ENCODE data around the gene PDZRN3. TPM values are rescaled to one million over a fixed set of nuclear protein-coding genes. Genes with fewer than 3 reads are reported as not detected.

PDZRN3 gene
- total RNA-seq, 1 donor from 2014 or later, result 75.9 TPM

GRCh38 chr3:73379465-73379864 lies 245.3 kb downstream of the PDZRN3 start:
- Histone ChIP-seq H3K4me3 (no peak overlapping the region), H3K27ac (no peak overlapping the region), H3K27me3 (no peaks in the 10 kb centered on the region), H3K4me1 (no peaks in the 10 kb centered on the region), H3K36me3 (peaks cover 0 to 15% of the 10 kb centered on the region in 2 donors), H3K9me3 (no peaks in the 10 kb centered on the region)
- intact Hi-C loops (cut with DNase I), result no loop called here
- no peak for DNase-seq (ENCODE audit: extremely low spot score in 2 of 2)
- TF ChIP-seq, protein P1, sequence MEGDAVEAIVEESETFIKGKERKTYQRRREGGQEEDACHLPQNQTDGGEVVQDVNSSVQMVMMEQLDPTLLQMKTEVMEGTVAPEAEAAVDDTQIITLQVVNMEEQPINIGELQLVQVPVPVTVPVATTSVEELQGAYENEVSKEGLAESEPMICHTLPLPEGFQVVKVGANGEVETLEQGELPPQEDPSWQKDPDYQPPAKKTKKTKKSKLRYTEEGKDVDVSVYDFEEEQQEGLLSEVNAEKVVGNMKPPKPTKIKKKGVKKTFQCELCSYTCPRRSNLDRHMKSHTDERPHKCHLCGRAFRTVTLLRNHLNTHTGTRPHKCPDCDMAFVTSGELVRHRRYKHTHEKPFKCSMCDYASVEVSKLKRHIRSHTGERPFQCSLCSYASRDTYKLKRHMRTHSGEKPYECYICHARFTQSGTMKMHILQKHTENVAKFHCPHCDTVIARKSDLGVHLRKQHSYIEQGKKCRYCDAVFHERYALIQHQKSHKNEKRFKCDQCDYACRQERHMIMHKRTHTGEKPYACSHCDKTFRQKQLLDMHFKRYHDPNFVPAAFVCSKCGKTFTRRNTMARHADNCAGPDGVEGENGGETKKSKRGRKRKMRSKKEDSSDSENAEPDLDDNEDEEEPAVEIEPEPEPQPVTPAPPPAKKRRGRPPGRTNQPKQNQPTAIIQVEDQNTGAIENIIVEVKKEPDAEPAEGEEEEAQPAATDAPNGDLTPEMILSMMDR (IDR thresholded peaks at IDR 0.05), result no peak
- TF ChIP-seq POLR2AphosphoS5 (IDR thresholded peaks at IDR 0.05; ENCODE audit: insufficient read depth in 1 of 2, low read depth in 1 of 2), result no peak
- no peak for TF ChIP-seq POLR2A (IDR thresholded peaks at IDR 0.05)

DNA sequence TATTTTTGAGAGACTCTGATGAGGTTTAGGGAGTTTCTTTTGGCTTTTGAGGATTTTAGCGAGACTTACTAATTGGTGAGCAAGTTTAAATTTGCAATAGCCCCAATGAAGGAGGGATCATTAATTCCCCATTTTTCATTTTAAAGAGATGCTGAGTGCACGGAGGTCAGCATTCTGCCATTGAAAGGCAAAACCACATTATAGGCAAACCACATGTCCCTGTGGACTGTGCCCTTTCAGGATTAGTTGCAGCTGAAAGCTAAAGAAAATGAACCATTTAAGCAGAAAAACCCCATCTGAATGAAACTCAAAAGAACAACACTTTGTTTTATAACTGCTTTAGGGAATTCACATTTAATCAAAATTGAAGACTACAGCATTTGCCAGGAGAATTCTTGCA lies 246.5 kb downstream of the PDZRN3 start:
- Histone ChIP-seq H3K27me3 (no peaks in the 10 kb centered on the region), H3K9me3 (no peaks in the 10 kb centered on the region), H3K36me3 (peaks cover 0 to 2% of the 10 kb centered on the region in 2 donors), H3K4me3 (no peak overlapping the region), H3K27ac (no peak overlapping the region), H3K4me1 (no peaks in the 10 kb centered on the region)
- TF ChIP-seq, protein P1 (IDR thresholded peaks at IDR 0.05), result no peak
- TF ChIP-seq POLR2A (IDR thresholded peaks at IDR 0.05) (no peak), POLR2AphosphoS5 (IDR thresholded peaks at IDR 0.05; ENCODE audit: insufficient read depth in 1 of 2, low read depth in 1 of 2) (no peak)
- intact Hi-C loops (cut with DNase I), result no loop called here
- no peak for DNase-seq (ENCODE audit: extremely low spot score in 2 of 2)

DNA sequence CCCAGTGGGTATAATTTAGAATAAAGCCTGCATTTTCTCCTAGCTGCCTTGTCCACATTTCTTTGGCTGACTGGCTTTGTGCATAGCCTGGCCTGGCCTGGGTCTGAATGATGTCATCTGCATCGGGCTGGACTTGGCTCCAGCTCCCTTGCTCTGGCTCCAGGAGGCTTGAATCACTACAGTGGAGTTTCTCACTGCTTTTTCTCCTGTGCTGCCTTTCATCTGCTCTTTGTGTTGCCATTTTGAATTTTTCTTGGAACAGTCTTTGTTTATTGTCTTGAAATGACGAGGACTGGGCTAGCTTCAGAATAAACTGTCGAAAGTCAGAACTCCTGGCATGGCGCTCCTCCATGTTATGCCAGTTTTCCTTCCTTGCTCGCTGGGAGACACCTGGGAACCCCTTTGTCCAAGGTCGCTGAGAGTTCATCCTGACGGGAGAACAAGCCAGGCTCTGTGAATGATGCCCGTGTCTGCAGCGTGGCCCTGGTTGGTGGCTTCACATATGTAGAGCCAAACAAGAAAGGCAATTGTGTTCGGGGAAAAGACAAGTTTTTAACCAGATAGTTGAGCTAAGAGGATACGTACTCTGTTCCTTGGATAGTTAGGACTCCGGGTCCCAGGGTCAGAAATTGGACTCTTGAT lies 258.9 kb downstream of the PDZRN3 start:
- TF ChIP-seq POLR2A (IDR thresholded peaks at IDR 0.05), result no peak
- TF ChIP-seq, protein P1 (IDR thresholded peaks at IDR 0.05), result no peak
- TF ChIP-seq POLR2AphosphoS5 (IDR thresholded peaks at IDR 0.05; ENCODE audit: insufficient read depth in 1 of 2, low read depth in 1 of 2), result no peak
- Histone ChIP-seq H3K9me3 (no peaks in the 10 kb centered on the region), H3K4me1 (peaks cover 4% of the 10 kb centered on the region), H3K27ac (peak overlapping the region; percentile 52), H3K36me3 (no peaks in the 10 kb centered on the region), H3K27me3 (no peaks in the 10 kb centered on the region), H3K4me3 (no peak overlapping the region)
- no peak for DNase-seq (ENCODE audit: extremely low spot score in 2 of 2)
- intact Hi-C loops (cut with DNase I), result no loop called here

DNA sequence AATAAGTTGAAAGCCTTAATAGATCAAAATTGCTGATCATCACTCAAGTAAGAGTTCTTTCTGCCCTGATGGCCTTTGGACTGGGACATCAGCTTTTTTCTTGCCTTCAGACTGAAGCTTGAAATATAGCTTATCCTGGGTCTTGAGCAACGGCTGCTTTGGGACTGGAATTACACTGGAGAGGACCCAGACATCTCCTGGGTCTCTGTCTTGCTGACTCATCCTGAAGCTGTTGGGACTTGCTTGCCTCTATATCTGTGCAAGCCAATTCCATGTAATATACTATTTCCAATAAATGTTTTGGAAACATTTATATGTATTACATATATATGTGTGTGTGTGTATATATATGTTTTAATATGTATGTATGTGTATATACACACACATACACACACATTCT lies 260.2 kb downstream of the PDZRN3 start:
- Histone ChIP-seq H3K27ac (no peak overlapping the region), H3K36me3 (no peaks in the 10 kb centered on the region), H3K9me3 (no peaks in the 10 kb centered on the region), H3K27me3 (no peaks in the 10 kb centered on the region), H3K4me1 (peaks cover 4% of the 10 kb centered on the region), H3K4me3 (no peak overlapping the region)
- DNase-seq (ENCODE audit: extremely low spot score in 2 of 2), result no peak
- TF ChIP-seq POLR2A (IDR thresholded peaks at IDR 0.05) (no peak), POLR2AphosphoS5 (IDR thresholded peaks at IDR 0.05; ENCODE audit: insufficient read depth in 1 of 2, low read depth in 1 of 2) (no peak)
- TF ChIP-seq, protein P1 (IDR thresholded peaks at IDR 0.05), result no peak
- intact Hi-C loops (cut with DNase I), result no loop called here

DNA sequence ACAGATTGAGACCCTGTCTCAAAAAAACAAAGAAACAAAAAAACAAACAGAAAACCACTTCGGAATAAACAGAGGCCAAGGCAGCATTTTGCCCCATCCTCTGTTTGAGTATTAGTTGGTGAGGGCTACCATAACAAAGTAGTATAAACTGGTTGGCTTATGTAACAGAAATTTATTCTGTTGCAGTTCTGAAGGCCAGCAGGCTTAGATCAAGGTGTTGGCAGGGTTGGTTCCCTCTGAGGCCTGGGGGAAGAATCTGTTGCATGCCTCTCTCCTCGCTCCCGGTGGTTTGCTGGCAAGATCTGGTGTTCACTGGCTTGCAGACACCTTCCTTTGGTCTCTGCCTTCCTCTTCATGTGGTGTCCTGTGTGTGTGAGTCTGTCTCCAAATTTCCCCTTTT lies 261.6 kb downstream of the PDZRN3 start:
- no peak for DNase-seq (ENCODE audit: extremely low spot score in 2 of 2)
- TF ChIP-seq, protein P1 (IDR thresholded peaks at IDR 0.05), result no peak
- no peak for TF ChIP-seq POLR2AphosphoS5 (IDR thresholded peaks at IDR 0.05; ENCODE audit: insufficient read depth in 1 of 2, low read depth in 1 of 2)
- TF ChIP-seq POLR2A (IDR thresholded peaks at IDR 0.05), result no peak
- no peaks in the 10 kb centered on the region for H3K36me3 ChIP-seq
- H3K4me3 ChIP-seq, result no peak overlapping the region
- H3K27me3 ChIP-seq, result no peaks in the 10 kb centered on the region
- peaks cover 4% of the 10 kb centered on the region for H3K4me1 ChIP-seq
- intact Hi-C loops (cut with DNase I), result no loop called here
- H3K27ac ChIP-seq, result no peak overlapping the region
- H3K9me3 ChIP-seq, result no peaks in the 10 kb centered on the region
